ENCODE measurements around the gene HOXB3. TPM values are rescaled to one million over a fixed set of nuclear protein-coding genes. Genes with fewer than 3 reads are reported as not detected.

HOXB3 gene
- total RNA-seq, 2 experiments from 2014 or later, result 10.5 to 13.6 TPM

GRCh38 chr17:48629411-48629759, 39.3 kb upstream of the HOXB3 start:
- H3K4me1 Mint-ChIP-seq, result peaks cover 16% of the 10 kb centered on the region
- H3K27ac Mint-ChIP-seq, result no peak overlapping the region
- ATAC-seq (ENCODE audit: low read depth) (no peak), DNase-seq (no peak)
- H3K9me3 Mint-ChIP-seq, result no peaks in the 10 kb centered on the region
- POLR2A ChIA-PET, result no interaction called here
- H3K27me3 Mint-ChIP-seq, result peaks cover 85% of the 10 kb centered on the region
- H3K4me3 Mint-ChIP-seq, result no peak overlapping the region
- no peaks in the 10 kb centered on the region for H3K36me3 Mint-ChIP-seq

GRCh38 chr17:48628649-48629410, 38.8 kb upstream of the HOXB3 start:
- Mint-ChIP-seq H3K27ac (no peak overlapping the region), H3K36me3 (no peaks in the 10 kb centered on the region), H3K4me3 (no peak overlapping the region), H3K4me1 (peaks cover 14% of the 10 kb centered on the region), H3K9me3 (no peaks in the 10 kb centered on the region), H3K27me3 (peaks cover 85% of the 10 kb centered on the region)
- no peak for ATAC-seq (ENCODE audit: low read depth)
- POLR2A ChIA-PET, result no interaction called here
- DNase-seq, result no peak

- no peak for ATAC-seq (ENCODE audit: low read depth)
- H3K9me3 Mint-ChIP-seq, result no peaks in the 10 kb centered on the region
- POLR2A ChIA-PET, result no interaction called here
- no peak overlapping the region for H3K27ac Mint-ChIP-seq
- no peak for DNase-seq
- no peak overlapping the region for H3K4me3 Mint-ChIP-seq
- H3K27me3 Mint-ChIP-seq, result peaks cover 86% of the 10 kb centered on the region
- H3K36me3 Mint-ChIP-seq, result no peaks in the 10 kb centered on the region
- H3K4me1 Mint-ChIP-seq, result peaks cover 13% of the 10 kb centered on the region
Measured at GRCh38 chr17:48627623-48628521, 37.8 kb upstream of the HOXB3 start.

- no peak overlapping the region for H3K27ac Mint-ChIP-seq
Measured at GRCh38 chr17:48627118-48627597, 37.1 kb upstream of the HOXB3 start.

GRCh38 chr17:48626245-48627117, 36.4 kb upstream of the HOXB3 start, which contains the start of gene HOXB9:
HOXB9 (minus strand) TSS chr17:48626358; CDS start chr17:48626269, 89 bp downstream.
- Mint-ChIP-seq H3K4me1 (peaks cover 12% of the 10 kb centered on the region), H3K27me3 (peaks cover 88% of the 10 kb centered on the region), H3K4me3 (peak within 1 kb of the TSS; percentile 85), H3K27ac (peak within 1 kb of the TSS; percentile 87), H3K36me3 (no peaks in the 10 kb centered on the region), H3K9me3 (no peaks in the 10 kb centered on the region)
- POLR2A ChIA-PET, result interaction anchor here (0.7 to 1.9 kb wide), 3 partner anchors 10 to 25 kb away, joined by 3 to 6 read pairs (median 5); no protein-coding TSS in a partner anchor
- peak; percentile 35 for ATAC-seq (ENCODE audit: low read depth)
- DNase-seq, result peak; percentile 62

More at GRCh38 chr17:48627118-48627597, 37.1 kb upstream of the HOXB3 start:
- Mint-ChIP-seq H3K4me1 (peaks cover 12% of the 10 kb centered on the region), H3K36me3 (no peaks in the 10 kb centered on the region), H3K4me3 (peak overlapping the region; percentile 85), H3K9me3 (no peaks in the 10 kb centered on the region), H3K27me3 (peaks cover 86% of the 10 kb centered on the region)
- POLR2A ChIA-PET, result interaction anchor here (0.7 kb wide), 1 partner anchor 26 kb away, joined by 3 read pairs; no protein-coding TSS in a partner anchor
- DNase-seq (no peak), ATAC-seq (ENCODE audit: low read depth) (no peak)

- POLR2A ChIA-PET, result interaction anchor here (1.9 kb wide), 2 partner anchors 11 to 12 kb away, joined by 5 to 6 read pairs; no protein-coding TSS in a partner anchor
- Mint-ChIP-seq H3K4me1 (peaks cover 12% of the 10 kb centered on the region), H3K27me3 (peaks cover 87% of the 10 kb centered on the region), H3K9me3 (no peaks in the 10 kb centered on the region), H3K27ac (peak overlapping the region; percentile 17), H3K36me3 (no peaks in the 10 kb centered on the region), H3K4me3 (peak overlapping the region; percentile 85)
- DNase-seq (peak; percentile 67), ATAC-seq (ENCODE audit: low read depth) (peak; percentile 62)
Measured at GRCh38 chr17:48625495-48626244, 35.6 kb upstream of the HOXB3 start.

- DNase-seq (peak; percentile 52), ATAC-seq (ENCODE audit: low read depth) (no peak)
- Mint-ChIP-seq H3K36me3 (no peaks in the 10 kb centered on the region), H3K27ac (no peak overlapping the region), H3K27me3 (peaks cover 85% of the 10 kb centered on the region), H3K4me1 (peaks cover 12% of the 10 kb centered on the region), H3K4me3 (peak overlapping the region; percentile 85), H3K9me3 (no peaks in the 10 kb centered on the region)
- POLR2A ChIA-PET, result interaction anchor here (1.9 kb wide), 2 partner anchors 11 kb away, joined by 5 to 6 read pairs; no protein-coding TSS in a partner anchor
Measured at GRCh38 chr17:48624544-48625494, 34.8 kb upstream of the HOXB3 start.

GRCh38 chr17:48624118-48624517, 34.1 kb upstream of the HOXB3 start:
- POLR2A ChIA-PET, result no interaction called here
- H3K27ac Mint-ChIP-seq, result no peak overlapping the region

GRCh38 chr17:48623583-48623982, 33.5 kb upstream of the HOXB3 start:
- peaks cover 84% of the 10 kb centered on the region for H3K27me3 Mint-ChIP-seq
- no peak overlapping the region for H3K4me3 Mint-ChIP-seq
- no peak overlapping the region for H3K27ac Mint-ChIP-seq
- H3K36me3 Mint-ChIP-seq, result no peaks in the 10 kb centered on the region
- H3K4me1 Mint-ChIP-seq, result peaks cover 15% of the 10 kb centered on the region
- DNase-seq (no peak), ATAC-seq (ENCODE audit: low read depth) (no peak)
- H3K9me3 Mint-ChIP-seq, result no peaks in the 10 kb centered on the region
- POLR2A ChIA-PET, result no interaction called here

More at GRCh38 chr17:48624118-48624517, 34.1 kb upstream of the HOXB3 start:
- Mint-ChIP-seq H3K4me1 (peaks cover 13% of the 10 kb centered on the region), H3K4me3 (no peak overlapping the region), H3K27me3 (peaks cover 84% of the 10 kb centered on the region), H3K9me3 (no peaks in the 10 kb centered on the region), H3K36me3 (no peaks in the 10 kb centered on the region)
- no peak for ATAC-seq (ENCODE audit: low read depth)
- no peak for DNase-seq

GRCh38 chr17:48622857-48623256, 32.8 kb upstream of the HOXB3 start:
- no peaks in the 10 kb centered on the region for H3K36me3 Mint-ChIP-seq
- no peak overlapping the region for H3K4me3 Mint-ChIP-seq
- DNase-seq, result no peak
- ATAC-seq (ENCODE audit: low read depth), result no peak
- no peak overlapping the region for H3K27ac Mint-ChIP-seq
- peaks cover 19% of the 10 kb centered on the region for H3K4me1 Mint-ChIP-seq
- H3K9me3 Mint-ChIP-seq, result no peaks in the 10 kb centered on the region
- peaks cover 84% of the 10 kb centered on the region for H3K27me3 Mint-ChIP-seq
- POLR2A ChIA-PET, result no interaction called here
